ENCODE results near the gene SYNJ2. TPM values are rescaled to one million over a fixed set of nuclear protein-coding genes. Genes with fewer than 3 reads are reported as not detected.

SYNJ2 gene
- total and polyA plus RNA-seq, 2 experiments from 2014 or later = 2.8 to 5.6 TPM

DNA sequence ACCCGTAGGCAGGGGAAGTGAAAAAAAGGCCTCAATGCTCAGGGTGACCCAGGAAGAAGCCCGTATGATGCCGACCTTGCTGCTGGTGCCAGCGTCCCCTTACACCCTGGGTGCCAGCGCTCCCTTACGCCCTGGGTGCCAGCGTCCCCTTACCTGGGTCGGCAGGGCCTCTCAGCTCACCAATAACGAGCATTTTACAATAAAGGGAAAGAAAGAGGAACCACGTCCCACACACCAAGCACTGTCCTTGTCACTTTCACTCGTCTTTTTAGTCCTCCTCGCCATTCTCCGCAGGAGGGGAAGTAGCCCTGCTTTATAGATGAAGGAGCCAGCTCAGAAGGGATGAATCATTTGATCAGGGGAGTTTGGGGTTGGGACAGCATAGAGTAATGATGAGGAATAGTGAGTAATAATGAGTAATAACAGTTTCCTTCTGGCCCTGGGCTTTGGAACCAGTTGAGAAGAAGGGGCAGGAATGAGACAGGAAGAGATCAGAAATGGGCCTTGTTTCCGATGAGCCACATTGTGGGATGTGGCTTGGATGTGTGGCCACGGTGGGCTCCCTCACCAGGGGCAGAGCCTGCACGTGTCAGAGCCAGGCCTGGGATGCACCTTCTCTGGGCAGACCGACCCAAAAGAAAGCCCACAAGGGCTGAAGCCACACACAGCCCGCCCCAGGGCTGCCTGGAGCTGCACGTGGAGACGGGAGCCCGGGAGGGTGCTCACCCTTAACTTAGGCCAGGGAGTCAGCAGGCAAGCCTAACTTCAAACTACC is 75.7 kb downstream of the SYNJ2 start:
- H2AFZ ChIP-seq = no peak overlapping the region
- DNase-seq (ENCODE audit: low spot score) (no peak), ATAC-seq (no peak)
- H3K4me3 ChIP-seq = no peak overlapping the region
- Mint-ChIP-seq H3K27me3 (ENCODE audit: insufficient read depth, low read depth, poor library complexity) (peaks cover 5% of the 10 kb centered on the region), H3K4me1 (peaks cover 6% of the 10 kb centered on the region), H3K36me3 (ENCODE audit: low read depth) (0 out of 3 replicates have a peak, but pooled peaks cover 6% of the 10 kb centered on the region), H3K9me3 (no peaks in the 10 kb centered on the region), H3K4me3 (no peak overlapping the region), H3K27ac (no peak overlapping the region; the same call in 1 of the 2 replicates)
- H3F3A ChIP-seq (replicated peaks; ENCODE audit: low read depth) = no peaks in the 10 kb centered on the region
- H3K27me3 ChIP-seq (ENCODE audit: insufficient read depth) = no peaks in the 10 kb centered on the region
- H3K27ac ChIP-seq (ENCODE audit: low read depth) = no peak overlapping the region
- H3K36me3 ChIP-seq (ENCODE audit: insufficient read depth) = no peaks in the 10 kb centered on the region
- H3K4me1 ChIP-seq (ENCODE audit: insufficient read depth) = no peaks in the 10 kb centered on the region
- H3K79me2 ChIP-seq (replicated peaks; ENCODE audit: insufficient read depth) = no peaks in the 10 kb centered on the region
- H3K9me2 ChIP-seq (ENCODE audit: insufficient read depth) = no peaks in the 10 kb centered on the region
- no peaks in the 10 kb centered on the region for H4K20me1 ChIP-seq (replicated peaks; ENCODE audit: insufficient read depth)
- H3K4me2 ChIP-seq = no peak overlapping the region
- TF ChIP-seq, protein P1, sequence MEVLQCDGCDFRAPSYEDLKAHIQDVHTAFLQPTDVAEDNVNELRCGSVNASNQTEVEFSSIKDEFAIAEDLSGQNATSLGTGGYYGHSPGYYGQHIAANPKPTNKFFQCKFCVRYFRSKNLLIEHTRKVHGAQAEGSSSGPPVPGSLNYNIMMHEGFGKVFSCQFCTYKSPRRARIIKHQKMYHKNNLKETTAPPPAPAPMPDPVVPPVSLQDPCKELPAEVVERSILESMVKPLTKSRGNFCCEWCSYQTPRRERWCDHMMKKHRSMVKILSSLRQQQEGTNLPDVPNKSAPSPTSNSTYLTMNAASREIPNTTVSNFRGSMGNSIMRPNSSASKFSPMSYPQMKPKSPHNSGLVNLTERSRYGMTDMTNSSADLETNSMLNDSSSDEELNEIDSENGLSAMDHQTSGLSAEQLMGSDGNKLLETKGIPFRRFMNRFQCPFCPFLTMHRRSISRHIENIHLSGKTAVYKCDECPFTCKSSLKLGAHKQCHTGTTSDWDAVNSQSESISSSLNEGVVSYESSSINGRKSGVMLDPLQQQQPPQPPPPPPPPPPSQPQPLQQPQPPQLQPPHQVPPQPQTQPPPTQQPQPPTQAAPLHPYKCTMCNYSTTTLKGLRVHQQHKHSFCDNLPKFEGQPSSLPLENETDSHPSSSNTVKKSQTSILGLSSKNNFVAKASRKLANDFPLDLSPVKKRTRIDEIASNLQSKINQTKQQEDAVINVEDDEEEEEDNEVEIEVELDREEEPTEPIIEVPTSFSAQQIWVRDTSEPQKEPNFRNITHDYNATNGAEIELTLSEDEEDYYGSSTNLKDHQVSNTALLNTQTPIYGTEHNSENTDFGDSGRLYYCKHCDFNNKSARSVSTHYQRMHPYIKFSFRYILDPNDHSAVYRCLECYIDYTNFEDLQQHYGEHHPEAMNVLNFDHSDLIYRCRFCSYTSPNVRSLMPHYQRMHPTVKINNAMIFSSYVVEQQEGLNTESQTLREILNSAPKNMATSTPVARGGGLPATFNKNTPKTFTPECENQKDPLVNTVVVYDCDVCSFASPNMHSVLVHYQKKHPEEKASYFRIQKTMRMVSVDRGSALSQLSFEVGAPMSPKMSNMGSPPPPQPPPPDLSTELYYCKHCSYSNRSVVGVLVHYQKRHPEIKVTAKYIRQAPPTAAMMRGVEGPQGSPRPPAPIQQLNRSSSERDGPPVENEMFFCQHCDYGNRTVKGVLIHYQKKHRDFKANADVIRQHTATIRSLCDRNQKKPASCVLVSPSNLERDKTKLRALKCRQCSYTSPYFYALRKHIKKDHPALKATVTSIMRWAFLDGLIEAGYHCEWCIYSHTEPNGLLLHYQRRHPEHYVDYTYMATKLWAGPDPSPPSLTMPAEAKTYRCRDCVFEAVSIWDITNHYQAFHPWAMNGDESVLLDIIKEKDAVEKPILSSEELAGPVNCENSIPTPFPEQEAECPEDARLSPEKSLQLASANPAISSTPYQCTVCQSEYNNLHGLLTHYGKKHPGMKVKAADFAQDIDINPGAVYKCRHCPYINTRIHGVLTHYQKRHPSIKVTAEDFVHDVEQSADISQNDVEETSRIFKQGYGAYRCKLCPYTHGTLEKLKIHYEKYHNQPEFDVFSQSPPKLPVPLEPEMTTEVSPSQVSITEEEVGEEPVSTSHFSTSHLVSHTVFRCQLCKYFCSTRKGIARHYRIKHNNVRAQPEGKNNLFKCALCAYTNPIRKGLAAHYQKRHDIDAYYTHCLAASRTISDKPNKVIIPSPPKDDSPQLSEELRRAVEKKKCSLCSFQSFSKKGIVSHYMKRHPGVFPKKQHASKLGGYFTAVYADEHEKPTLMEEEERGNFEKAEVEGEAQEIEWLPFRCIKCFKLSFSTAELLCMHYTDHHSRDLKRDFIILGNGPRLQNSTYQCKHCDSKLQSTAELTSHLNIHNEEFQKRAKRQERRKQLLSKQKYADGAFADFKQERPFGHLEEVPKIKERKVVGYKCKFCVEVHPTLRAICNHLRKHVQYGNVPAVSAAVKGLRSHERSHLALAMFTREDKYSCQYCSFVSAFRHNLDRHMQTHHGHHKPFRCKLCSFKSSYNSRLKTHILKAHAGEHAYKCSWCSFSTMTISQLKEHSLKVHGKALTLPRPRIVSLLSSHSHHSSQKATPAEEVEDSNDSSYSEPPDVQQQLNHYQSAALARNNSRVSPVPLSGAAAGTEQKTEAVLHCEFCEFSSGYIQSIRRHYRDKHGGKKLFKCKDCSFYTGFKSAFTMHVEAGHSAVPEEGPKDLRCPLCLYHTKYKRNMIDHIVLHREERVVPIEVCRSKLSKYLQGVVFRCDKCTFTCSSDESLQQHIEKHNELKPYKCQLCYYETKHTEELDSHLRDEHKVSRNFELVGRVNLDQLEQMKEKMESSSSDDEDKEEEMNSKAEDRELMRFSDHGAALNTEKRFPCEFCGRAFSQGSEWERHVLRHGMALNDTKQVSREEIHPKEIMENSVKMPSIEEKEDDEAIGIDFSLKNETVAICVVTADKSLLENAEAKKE (CRISPR knock-in tag; IDR thresholded peaks at IDR 0.05) = no peak
- TF ChIP-seq EZH2 (IDR thresholded peaks at IDR 0.05; ENCODE audit: low read depth, unreplicated experiment) = no peak
- no peak for TF ChIP-seq NANOG (IDR thresholded peaks at IDR 0.05; ENCODE audit: borderline replicate concordance)
- no peak for TF ChIP-seq POLR2AphosphoS5 (IDR thresholded peaks at IDR 0.05; ENCODE audit: low read depth)

DNA sequence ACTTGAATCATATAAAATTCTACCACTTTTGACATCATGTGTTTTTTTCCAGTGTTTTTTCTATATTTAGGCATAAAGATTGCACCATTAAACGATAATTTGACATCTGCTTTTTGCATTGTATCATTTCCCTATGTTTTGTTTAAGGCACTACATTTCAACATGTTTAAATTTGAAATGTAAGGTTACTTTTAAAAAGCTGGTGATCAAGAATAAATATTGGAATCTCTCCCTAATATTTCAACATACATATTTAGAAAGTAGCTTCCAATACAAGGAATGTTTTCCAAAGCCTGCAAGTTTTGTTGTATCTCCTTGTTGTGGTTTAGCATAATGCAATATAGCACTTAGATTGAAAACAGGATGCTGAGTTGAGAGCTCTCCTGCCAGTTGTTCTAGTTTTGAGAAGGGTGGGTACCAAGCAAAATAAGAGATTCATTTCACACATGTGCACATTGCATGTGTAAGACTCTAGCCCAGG is 76.5 kb downstream of the SYNJ2 start:
- H4K20me1 ChIP-seq (replicated peaks; ENCODE audit: insufficient read depth) = no peaks in the 10 kb centered on the region
- Mint-ChIP-seq H3K4me3 (no peak overlapping the region), H3K27me3 (ENCODE audit: insufficient read depth, low read depth, poor library complexity) (peaks cover 6% of the 10 kb centered on the region), H3K9me3 (no peaks in the 10 kb centered on the region), H3K4me1 (peaks cover 6% of the 10 kb centered on the region), H3K27ac (no peak overlapping the region), H3K36me3 (ENCODE audit: low read depth) (peaks cover 7% of the 10 kb centered on the region; the same call in 1 of the 3 replicates)
- H3K27me3 ChIP-seq (ENCODE audit: insufficient read depth) = no peaks in the 10 kb centered on the region
- no peaks in the 10 kb centered on the region for H3K79me2 ChIP-seq (replicated peaks; ENCODE audit: insufficient read depth)
- H3K4me1 ChIP-seq (ENCODE audit: insufficient read depth) = no peaks in the 10 kb centered on the region
- no peak for DNase-seq (ENCODE audit: low spot score)
- no peaks in the 10 kb centered on the region for H3K9me2 ChIP-seq (ENCODE audit: insufficient read depth)
- H3K4me2 ChIP-seq = no peak overlapping the region
- H2AFZ ChIP-seq = no peak overlapping the region
- ATAC-seq = no peak
- H3K27ac ChIP-seq (ENCODE audit: low read depth) = no peak overlapping the region
- no peak overlapping the region for H3K4me3 ChIP-seq
- no peaks in the 10 kb centered on the region for H3K36me3 ChIP-seq (ENCODE audit: insufficient read depth)
- H3F3A ChIP-seq (replicated peaks; ENCODE audit: low read depth) = no peaks in the 10 kb centered on the region
- TF ChIP-seq NANOG (IDR thresholded peaks at IDR 0.05; ENCODE audit: borderline replicate concordance) = no peak
- TF ChIP-seq, protein P1 (CRISPR knock-in tag; IDR thresholded peaks at IDR 0.05) = no peak

Measured in GM23338 (cell line).